Dedifferentiated amniotic fluid mesenchymal stem cell (primary cell): ENCODE data around the gene ECE1.
A peak's percentile ranks its signal among the peaks of the same experiment; 100 is the strongest.

Experiments used
- DNase-seq: peaks from one replicate; pipeline ENCODE4 v3.0.0-alpha.2; 2016; ENCODE audit errors: extremely low spot score

The ECE1 gene

GRCh38 chr1:21289700-21290545 lies at the start of gene ECE1:
Gene ECE1 (minus strand): TSS chr1:21290463. CDS start chr1:21290414, 49 bp downstream.
- no peak for DNase-seq

GRCh38 chr1:21339356-21340229 lies 49.3 kb upstream of the ECE1 start:
- DNase-seq = no peak

- DNase-seq = peak; percentile 41
These were observed 48.5 kb upstream of the ECE1 start for GRCh38 chr1:21338573-21339355.

- peak; percentile 83 for DNase-seq
These were observed 47.8 kb upstream of the ECE1 start for GRCh38 chr1:21337928-21338572.

- DNase-seq = no peak
These were observed 47.2 kb upstream of the ECE1 start for GRCh38 chr1:21337454-21337927.

GRCh38 chr1:21337010-21337437 lies 46.8 kb upstream of the ECE1 start:
- DNase-seq = peak; percentile 44

GRCh38 chr1:21335750-21336224 lies 45.5 kb upstream of the ECE1 start:
- no peak for DNase-seq

GRCh38 chr1:21335088-21335691 lies 44.9 kb upstream of the ECE1 start:
- DNase-seq = no peak

- peak; percentile 58 for DNase-seq
These were observed 44.2 kb upstream of the ECE1 start for GRCh38 chr1:21334214-21335087.

GRCh38 chr1:21333824-21334213 lies 43.6 kb upstream of the ECE1 start:
- DNase-seq = no peak

- no peak for DNase-seq
These were observed 42.5 kb upstream of the ECE1 start for GRCh38 chr1:21332554-21333311.

GRCh38 chr1:21331752-21332478 lies 41.7 kb upstream of the ECE1 start:
- DNase-seq = no peak

- DNase-seq = no peak
These were observed 40.3 kb upstream of the ECE1 start for GRCh38 chr1:21330544-21330943.

- no peak for DNase-seq
These were observed 39.1 kb upstream of the ECE1 start for GRCh38 chr1:21329209-21329844.

- DNase-seq = no peak
These were observed 37.5 kb upstream of the ECE1 start for GRCh38 chr1:21327566-21328323.

GRCh38 chr1:21326861-21327344 lies 36.6 kb upstream of the ECE1 start:
- DNase-seq = no peak
